Measurements from ENCODE around the gene GOSR1. TPM values are rescaled to one million over a fixed set of nuclear protein-coding genes. Genes with fewer than 3 reads are reported as not detected.
"Not testable (repeated sequence)": the region's sequence is repeated elsewhere in the genome, so short reads cannot be mapped to it uniquely, and the experiment has no call there.

The GOSR1 gene
- total RNA-seq, 2 experiments from 2014 or later = 43.5 to 53.0 TPM

- H3K36me3 Mint-ChIP-seq (ENCODE audit: low read depth) = peaks cover 31% of the 10 kb centered on the region
- intact Hi-C loops (cut with DNase I, micrococcal nuclease); H3K27me3 Mint-ChIP-seq; DNase-seq; ATAC-seq; POLR2A ChIA-PET; H3K4me1 Mint-ChIP-seq; H3K4me3 Mint-ChIP-seq; H3K9me3 Mint-ChIP-seq (ENCODE audit: low read depth); CTCF ChIA-PET; H3K27ac Mint-ChIP-seq: not testable (repeated sequence)
Observed at GRCh38 chr17:30458797-30459413, 18.3 kb upstream of the GOSR1 start.

GRCh38 chr17:30468465-30468864, 8.7 kb upstream of the GOSR1 start:
- CTCF ChIA-PET = interaction anchor here (3.7 kb wide), 1 partner anchor 8 kb away, joined by 15 read pairs; the partner anchor contains the start of gene GOSR1
- no peak for DNase-seq
- peaks cover 10% of the 10 kb centered on the region for H3K36me3 Mint-ChIP-seq (ENCODE audit: low read depth)
- no peak overlapping the region for H3K4me3 Mint-ChIP-seq
- no peaks in the 10 kb centered on the region for H3K4me1 Mint-ChIP-seq
- no peak overlapping the region for H3K27ac Mint-ChIP-seq
- H3K27me3 Mint-ChIP-seq = peaks cover 2% of the 10 kb centered on the region
- intact Hi-C loops (cut with DNase I, micrococcal nuclease) = no loop called here
- POLR2A ChIA-PET = no interaction called here
- ATAC-seq = no peak
- H3K9me3 Mint-ChIP-seq (ENCODE audit: low read depth) = no peaks in the 10 kb centered on the region

DNA sequence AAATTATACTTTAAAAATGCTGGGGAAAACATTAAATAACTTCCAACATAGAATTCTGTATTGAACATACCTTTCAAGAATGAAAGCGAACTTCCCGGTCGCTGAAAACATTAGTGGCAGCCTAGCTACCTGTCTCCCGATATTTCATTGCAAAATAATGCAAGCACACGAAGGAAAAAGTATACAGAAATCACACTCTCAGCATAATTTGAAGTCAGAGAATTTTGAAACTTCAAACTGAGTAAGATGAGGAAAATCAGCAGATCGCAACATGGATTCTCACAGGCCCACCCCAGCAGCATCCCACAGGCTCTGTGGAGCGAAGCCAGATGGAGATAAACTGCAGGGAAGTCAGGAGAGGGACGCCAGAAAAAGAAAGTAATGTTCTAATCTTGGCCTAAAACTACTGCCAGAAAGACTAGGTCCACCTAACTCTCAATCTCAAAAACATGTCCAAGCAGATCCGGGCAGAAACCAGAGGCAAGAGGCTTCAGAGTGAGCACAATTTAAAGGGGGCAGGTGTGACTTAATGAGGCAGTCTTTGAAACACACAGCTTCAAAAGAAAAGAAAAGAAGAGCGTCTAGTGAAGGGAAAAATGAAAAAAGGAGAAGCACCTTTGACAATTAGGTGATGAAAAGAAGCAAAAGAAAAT, 4.8 kb upstream of the GOSR1 start:
- Mint-ChIP-seq H3K27ac (no peak overlapping the region), H3K4me3 (no peak overlapping the region), H3K27me3 (peaks cover 2% of the 10 kb centered on the region), H3K4me1 (peaks cover 16% of the 10 kb centered on the region), H3K36me3 (ENCODE audit: low read depth) (peaks cover 2% of the 10 kb centered on the region), H3K9me3 (ENCODE audit: low read depth) (no peaks in the 10 kb centered on the region)
- intact Hi-C loops (cut with DNase I, micrococcal nuclease) = no loop called here
- ATAC-seq = no peak
- POLR2A ChIA-PET = no interaction called here
- CTCF ChIA-PET = interaction anchor here (0.9 to 1.0 kb wide), 2 partner anchors 24 to 348 kb away, joined by 3 to 5 read pairs; no protein-coding TSS in a partner anchor
- DNase-seq = no peak

GRCh38 chr17:30475206-30475605, 2.0 kb upstream of the GOSR1 start:
- Mint-ChIP-seq H3K4me1 (peaks cover 32% of the 10 kb centered on the region), H3K27ac (no peak overlapping the region), H3K4me3 (no peak overlapping the region), H3K9me3 (ENCODE audit: low read depth) (no peaks in the 10 kb centered on the region), H3K27me3 (peaks cover 2% of the 10 kb centered on the region), H3K36me3 (ENCODE audit: low read depth) (peaks cover 8% of the 10 kb centered on the region)
- ChIA-PET CTCF (interaction anchor here (0.7 to 1.8 kb wide), 3 partner anchors 35 to 349 kb away, joined by 3 to 6 read pairs (median 3); partner anchors contain the start of gene CRLF3), POLR2A (no interaction called here)
- intact Hi-C loops (cut with DNase I, micrococcal nuclease) = loop anchor here (5.0 kb wide), 3 partner anchors 47 to 1017 kb away; no protein-coding TSS in a partner anchor
- no peak for DNase-seq
- ATAC-seq = no peak

- intact Hi-C loops (cut with DNase I, micrococcal nuclease) = loop anchor here (1.0 to 5.0 kb wide), 11 partner anchors 46 to 1016 kb away; partner anchors contain the start of genes CRLF3 (in 2 of the 2), BLMH (in 1 of the 2), CPD (in 1 of the 2) and NSRP1 (in 1 of the 2)
- ChIA-PET POLR2A (interaction anchor here (0.5 to 0.7 kb wide), 4 partner anchors 111 to 406 kb away, joined by 3 to 6 read pairs (median 4); no protein-coding TSS in a partner anchor), CTCF (interaction anchor here (0.6 to 2.1 kb wide), 28 partner anchors 9 to 541 kb away, joined by 3 to 15 read pairs (median 5); partner anchors contain the start of gene ATAD5)
- Mint-ChIP-seq H3K4me1 (peaks cover 36% of the 10 kb centered on the region), H3K36me3 (ENCODE audit: low read depth) (peaks cover 16% of the 10 kb centered on the region), H3K27ac (peak overlapping the region; percentile 96), H3K9me3 (ENCODE audit: low read depth) (no peaks in the 10 kb centered on the region), H3K4me3 (peak overlapping the region; percentile 99), H3K27me3 (peaks cover 2% of the 10 kb centered on the region)
- DNase-seq = peak; percentile 39
- peak; percentile 17 for ATAC-seq
Observed at GRCh38 chr17:30476726-30477082, 504 bp upstream of the GOSR1 start.

- peak; percentile 21 for ATAC-seq
- H3K4me3 Mint-ChIP-seq = peak overlapping the region; percentile 99
- H3K36me3 Mint-ChIP-seq (ENCODE audit: low read depth) = peaks cover 18% of the 10 kb centered on the region
- H3K27ac Mint-ChIP-seq = peak overlapping the region; percentile 96
- DNase-seq = no peak
- POLR2A ChIA-PET = interaction anchor here (0.6 kb wide), 1 partner anchor 241 kb away, joined by 5 read pairs; no protein-coding TSS in a partner anchor
- H3K9me3 Mint-ChIP-seq (ENCODE audit: low read depth) = no peaks in the 10 kb centered on the region
- CTCF ChIA-PET = interaction anchor here (0.7 to 1.9 kb wide), 8 partner anchors 11 to 359 kb away, joined by 3 to 8 read pairs (median 3); no protein-coding TSS in a partner anchor
- H3K27me3 Mint-ChIP-seq = peaks cover 2% of the 10 kb centered on the region
- peaks cover 36% of the 10 kb centered on the region for H3K4me1 Mint-ChIP-seq
- intact Hi-C loops (cut with DNase I, micrococcal nuclease) = loop anchor here (1.0 to 5.0 kb wide), 11 partner anchors 45 to 1015 kb away; partner anchors contain the start of genes CRLF3 (in 2 of the 2), BLMH (in 1 of the 2), CPD (in 1 of the 2) and NSRP1 (in 1 of the 2)
Observed at GRCh38 chr17:30477774-30478115, 537 bp downstream of the GOSR1 start.

DNA sequence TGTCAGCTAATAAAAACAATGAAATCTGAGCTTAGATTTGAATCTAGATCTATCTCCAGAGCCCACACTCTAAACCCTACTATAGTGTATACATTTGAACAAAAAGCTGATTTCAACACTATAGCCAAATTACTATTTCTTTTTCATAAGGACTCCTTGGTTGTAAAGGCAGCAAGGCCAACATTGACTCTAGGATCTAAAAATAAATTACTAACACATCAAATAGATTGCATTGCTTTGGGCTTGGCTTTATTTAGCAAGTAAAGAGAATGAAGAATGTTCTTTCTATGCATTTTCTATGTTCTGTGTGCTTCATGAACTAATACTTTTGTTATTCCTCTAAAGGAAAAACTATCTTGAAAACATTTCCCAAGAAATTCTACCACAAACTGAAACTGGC, 5.3 kb downstream of the GOSR1 start:
- ChIA-PET CTCF (interaction anchor here (0.8 to 1.1 kb wide), 4 partner anchors 10 to 146 kb away, joined by 3 read pairs; no protein-coding TSS in a partner anchor), POLR2A (no interaction called here)
- peaks cover 47% of the 10 kb centered on the region for H3K36me3 Mint-ChIP-seq (ENCODE audit: low read depth)
- ATAC-seq = no peak
- no peaks in the 10 kb centered on the region for H3K9me3 Mint-ChIP-seq (ENCODE audit: low read depth)
- no peaks in the 10 kb centered on the region for H3K27me3 Mint-ChIP-seq
- peaks cover 20% of the 10 kb centered on the region for H3K4me1 Mint-ChIP-seq
- H3K4me3 Mint-ChIP-seq = no peak overlapping the region
- no peak for DNase-seq
- no peak overlapping the region for H3K27ac Mint-ChIP-seq
- intact Hi-C loops (cut with DNase I, micrococcal nuclease) = no loop called here

DNA sequence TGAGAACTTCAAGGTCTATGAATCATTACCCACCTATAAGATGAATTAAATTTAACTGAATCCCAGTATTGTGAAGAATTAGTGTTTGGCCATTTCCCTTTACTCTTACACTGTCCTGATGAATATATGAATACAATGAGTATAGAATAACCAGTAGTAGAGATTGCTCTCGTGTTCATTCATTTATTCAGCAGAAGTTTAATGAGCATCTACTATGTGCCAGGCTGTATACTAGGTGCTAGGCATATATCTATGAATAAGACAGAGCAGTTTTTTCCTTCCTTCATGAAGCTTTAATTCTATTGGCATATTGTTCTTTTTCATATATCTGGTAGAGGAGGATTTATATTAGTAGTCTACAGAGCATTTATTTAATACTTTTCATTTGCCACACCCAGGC, 6.0 kb downstream of the GOSR1 start:
- ATAC-seq (no peak), DNase-seq (no peak)
- no peak overlapping the region for H3K4me3 Mint-ChIP-seq
- H3K27me3 Mint-ChIP-seq = no peaks in the 10 kb centered on the region
- H3K9me3 Mint-ChIP-seq (ENCODE audit: low read depth) = no peaks in the 10 kb centered on the region
- H3K36me3 Mint-ChIP-seq (ENCODE audit: low read depth) = peaks cover 47% of the 10 kb centered on the region
- H3K4me1 Mint-ChIP-seq = peaks cover 17% of the 10 kb centered on the region
- no peak overlapping the region for H3K27ac Mint-ChIP-seq
- ChIA-PET CTCF (no interaction called here), POLR2A (no interaction called here)
- intact Hi-C loops (cut with DNase I, micrococcal nuclease) = no loop called here

- ATAC-seq = no peak
- intact Hi-C loops (cut with DNase I, micrococcal nuclease) = no loop called here
Observed at GRCh38 chr17:30493780-30494179, 16.6 kb downstream of the GOSR1 start.

DNA sequence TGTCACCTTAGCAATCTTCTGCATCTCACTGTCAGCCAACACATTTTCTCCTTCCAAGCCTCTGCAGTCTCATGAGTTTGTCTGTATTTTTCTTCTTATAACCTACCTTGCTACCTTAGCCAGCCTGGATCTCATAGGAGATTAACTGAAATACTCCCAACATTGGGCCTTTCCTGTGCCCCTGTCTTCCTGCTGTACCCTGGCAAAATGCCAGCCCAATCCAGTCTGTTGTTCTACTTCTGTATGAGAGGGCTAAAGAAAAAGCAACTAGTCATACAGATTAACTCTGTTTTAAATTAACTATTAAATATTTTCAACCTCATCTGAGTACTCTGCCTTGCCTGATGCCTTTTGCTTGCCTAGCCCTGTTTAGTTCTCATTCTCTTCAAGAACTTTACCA, 18.4 kb downstream of the GOSR1 start:
- CTCF ChIA-PET = interaction anchor here (0.6 kb wide), 1 partner anchor 139 kb away, joined by 3 read pairs; no protein-coding TSS in a partner anchor
- Mint-ChIP-seq H3K27me3 (no peaks in the 10 kb centered on the region), H3K9me3 (ENCODE audit: low read depth) (no peaks in the 10 kb centered on the region), H3K4me3 (no peak overlapping the region), H3K36me3 (ENCODE audit: low read depth) (peaks cover 60% of the 10 kb centered on the region), H3K27ac (no peak overlapping the region), H3K4me1 (peaks cover 11% of the 10 kb centered on the region)
- DNase-seq (no peak), ATAC-seq (no peak)
- POLR2A ChIA-PET = no interaction called here
- intact Hi-C loops (cut with DNase I, micrococcal nuclease) = no loop called here

More at GRCh38 chr17:30493780-30494179, 16.6 kb downstream of the GOSR1 start:
- no peaks in the 10 kb centered on the region for H3K4me1 Mint-ChIP-seq
- H3K9me3 Mint-ChIP-seq (ENCODE audit: low read depth) = no peaks in the 10 kb centered on the region
- ChIA-PET CTCF (interaction anchor here (1.9 to 2.5 kb wide), 2 partner anchors 11 to 17 kb away, joined by 5 to 7 read pairs; partner anchors contain the start of gene GOSR1), POLR2A (no interaction called here)
- no peak overlapping the region for H3K4me3 Mint-ChIP-seq
- no peak for DNase-seq
- H3K27ac Mint-ChIP-seq = no peak overlapping the region
- no peaks in the 10 kb centered on the region for H3K27me3 Mint-ChIP-seq
- H3K36me3 Mint-ChIP-seq (ENCODE audit: low read depth) = peaks cover 56% of the 10 kb centered on the region

GRCh38 chr17:30503558-30503957, 26.4 kb downstream of the GOSR1 start:
- H3K27ac Mint-ChIP-seq = no peak overlapping the region
- H3K4me3 Mint-ChIP-seq = no peak overlapping the region
- CTCF ChIA-PET = interaction anchor here (0.9 to 1.0 kb wide), 2 partner anchors 9 to 11 kb away, joined by 3 read pairs; no protein-coding TSS in a partner anchor
- intact Hi-C loops (cut with DNase I, micrococcal nuclease) = no loop called here
- ATAC-seq (no peak), DNase-seq (no peak)
- H3K27me3 Mint-ChIP-seq = no peaks in the 10 kb centered on the region
- POLR2A ChIA-PET = interaction anchor here (0.6 kb wide), 1 partner anchor 551 kb away, joined by 5 read pairs; no protein-coding TSS in a partner anchor
- peaks cover 46% of the 10 kb centered on the region for H3K36me3 Mint-ChIP-seq (ENCODE audit: low read depth)
- peaks cover 37% of the 10 kb centered on the region for H3K4me1 Mint-ChIP-seq
- H3K9me3 Mint-ChIP-seq (ENCODE audit: low read depth) = peaks cover 2% of the 10 kb centered on the region
